HCT116 (cell line): Measurements from ENCODE around the gene KRT38. TPM values are rescaled to one million over a fixed set of nuclear protein-coding genes. Genes with fewer than 3 reads are reported as not detected.

ENCODE experiments used
- ATAC-seq: fragments of 200-7000 bp; cut with Tn5 transposase; 2 replicates; pipeline ENCODE4 v1.9.1; 2020; ENCODE audit warnings: mild to moderate bottlenecking, moderate library complexity
- BruUV-seq: library from RNA; stranded (reverse); fragments of 400-500 nt; replicated peaks from 2 replicates; lab custom pipeline; 2021; lab: Mats Ljungman, UMichigan
- CTCF ChIA-PET: fragments of 300-600 bp; sonication (Branson Sonifier 250); formaldehyde crosslinking; loops from one replicate; lab custom pipeline; 2021; ENCODE audit warnings: antibody characterized with exemption; lab: Charles Lee
- POLR2A ChIA-PET: fragments of 300-600, 350-600 bp; sonication (Branson Sonifier 250); formaldehyde crosslinking; loops from one replicate; lab custom pipeline; 2021; ENCODE audit warnings: antibody characterized with exemption; lab: Charles Lee
- RAD21 ChIA-PET, 2 experiments: fragments of 300-600 bp; sonication (Branson Sonifier 250); formaldehyde crosslinking; loops; one replicate each; lab custom pipeline; 2023; ENCODE audit warnings: low total read pairs in 2 of 2; ENCODE audit not compliant: uncharacterized antibody in 2 of 2, unreplicated experiment in 2 of 2, low non-redundant PET in 1 of 2; lab: Charles Lee
- DNase-seq: peaks from one replicate; pipeline ENCODE4 v3.0.0-alpha.2; 2010; ENCODE audit warnings: low read depth, low spot score
- H2AFZ ChIP-seq: fragments of 200-600 bp; shearing (Covaris generic), sonication (generic); 2 replicates; pipeline ENCODE4 v1.6.1; 2017; ENCODE audit warnings: low read depth, mixed run types, mixed read lengths, antibody characterized with exemption, low read length; ENCODE audit not compliant: poor library complexity, severe bottlenecking
- H3K27ac ChIP-seq: 2 replicates; pipeline ENCODE4 v1.5.1; 2012; ENCODE audit warnings: low read depth, low read length
- H3K27me3 ChIP-seq: fragments of 200-600 bp; sonication (generic); 2 replicates; pipeline ENCODE4 v1.6.1; 2016; ENCODE audit warnings: mixed run types, low read length, mixed read lengths; ENCODE audit not compliant: insufficient read depth
- H3K36me3 ChIP-seq, 2 experiments: fragments of 200-500 bp in 1 of 2; fragments of 200-600 bp in 1 of 2; sonication (Bioruptor generic) in 1 of 2; sonication (generic) in 1 of 2; 2 replicates each; pipeline versions ENCODE4 v1.5.1 to v1.6.1; 2014 to 2016; ENCODE audit warnings: low read length in 2 of 2, inconsistent platforms in 1 of 2, mixed read lengths in 1 of 2, mixed run types in 1 of 2; ENCODE audit not compliant: insufficient read depth in 2 of 2, control insufficient read depth in 1 of 2
- H3K4me1 ChIP-seq, 2 experiments: fragments of 200-600 bp in 1 of 2; sonication (generic) in 1 of 2; 2 replicates each; pipeline versions ENCODE4 v1.5.1 to v1.6.1; 2012 to 2017; ENCODE audit warnings: low read length in 2 of 2, inconsistent platforms in 1 of 2, mild to moderate bottlenecking in 1 of 2, mixed read lengths in 1 of 2, mixed run types in 1 of 2, moderate library complexity in 1 of 2; ENCODE audit not compliant: insufficient read depth in 2 of 2, control insufficient read depth in 1 of 2
- H3K4me2 ChIP-seq: fragments of 200-600 bp; sonication (generic); 2 replicates; pipeline ENCODE4 v1.6.1; 2017; ENCODE audit warnings: mixed run types, low read length, mixed read lengths
- H3K4me3 ChIP-seq, 2 experiments: fragments of 200-600 bp in 1 of 2; sonication (generic) in 1 of 2; replicated peaks in 1 of 2; 2 replicates each; pipeline ENCODE4 v1.5.1; 2011 to 2016; ENCODE audit warnings: low read length in 2 of 2, control low read depth in 1 of 2, low read depth in 1 of 2, mild to moderate bottlenecking in 1 of 2, mixed read lengths in 1 of 2, mixed run types in 1 of 2
- H3K79me2 ChIP-seq: fragments of 200-600 bp; sonication (generic); 2 replicates; pipeline ENCODE4 v1.6.1; 2017; ENCODE audit warnings: mild to moderate bottlenecking, mixed run types, low read length, moderate library complexity, mixed read lengths; ENCODE audit not compliant: insufficient read depth
- H3K9ac ChIP-seq: fragments of 200-600 bp; sonication (generic); 2 replicates; pipeline ENCODE4 v1.6.1; 2016; ENCODE audit warnings: low read length, mixed read lengths
- H3K9me2 ChIP-seq: fragments of 200-600 bp; sonication (generic), shearing (Covaris generic); 2 replicates; pipeline ENCODE4 v1.6.1; 2017; ENCODE audit warnings: mixed run types, mild to moderate bottlenecking, moderate library complexity; ENCODE audit not compliant: insufficient read depth
- H3K9me3 ChIP-seq, 2 experiments: fragments of 200-500 bp in 1 of 2; fragments of 200-600 bp in 1 of 2; sonication (Bioruptor generic) in 1 of 2; sonication (generic) in 1 of 2; 2 replicates each; pipeline ENCODE4 v1.6.1; 2014 to 2017; ENCODE audit warnings: low read length in 2 of 2, mixed read lengths in 2 of 2, inconsistent platforms in 1 of 2, low read depth in 1 of 2, mild to moderate bottlenecking in 1 of 2, mixed run types in 1 of 2, moderate library complexity in 1 of 2; ENCODE audit not compliant: control insufficient read depth in 1 of 2, insufficient read depth in 1 of 2
- H4K20me1 ChIP-seq: fragments of 200-600 bp; sonication (generic), shearing (Covaris generic); 2 replicates; pipeline ENCODE4 v1.6.1; 2017; ENCODE audit warnings: mixed run types, mild to moderate bottlenecking, moderate library complexity; ENCODE audit not compliant: insufficient read depth
- CEBPB ChIP-seq: IDR thresholded peaks from 2 replicates; pipeline ENCODE4 v1.6.1; 2012; ENCODE audit warnings: low read depth
- EGR1 ChIP-seq: IDR thresholded peaks from 2 replicates; pipeline ENCODE4 v1.6.1; 2012; ENCODE audit warnings: low read depth
- JUND ChIP-seq: IDR thresholded peaks from 2 replicates; pipeline ENCODE4 v1.6.1; 2012
- POLR2AphosphoS5 ChIP-seq: IDR thresholded peaks from 2 replicates; pipeline ENCODE4 v1.6.1; 2011; ENCODE audit warnings: mild to moderate bottlenecking, low read depth, low read length, moderate library complexity
- RAD21 ChIP-seq: IDR thresholded peaks from 2 replicates; pipeline ENCODE4 v1.6.1; 2012; ENCODE audit warnings: low read depth, mild to moderate bottlenecking
- SIN3A ChIP-seq: IDR thresholded peaks from 2 replicates; pipeline ENCODE4 v1.6.1; 2012; ENCODE audit warnings: low read depth
- SP1 ChIP-seq: IDR thresholded peaks from 2 replicates; pipeline ENCODE4 v1.6.1; 2012; ENCODE audit warnings: low read depth
- TCF7L2 ChIP-seq: IDR thresholded peaks from 2 replicates; pipeline ENCODE4 v1.7.0; 2011; ENCODE audit warnings: borderline replicate concordance, inconsistent platforms; ENCODE audit not compliant: insufficient read depth, insufficient read length; ENCODE audit errors: extremely low read depth
- ZFX ChIP-seq: fragments of 450-650 bp; IDR thresholded peaks from 2 replicates; pipeline ENCODE4 v1.6.1; 2017
- intact Hi-C: fragments of 100-400 bp; cut with micrococcal nuclease; formaldehyde crosslinking; loops from 2 replicates; pipeline ENCODE4 v1.10.0; 2022
- total RNA-seq: library from RNA; stranded (reverse); gene quantifications from one replicate; pipeline ENCODE4 v1.2.1, GENCODE V29; 2021; ENCODE audit not compliant: unreplicated experiment
- TF ChIP-seq, protein P1 (sequence below): IDR thresholded peaks from 2 replicates; pipeline ENCODE4 v1.6.1; 2012
- TF ChIP-seq, protein P2 (sequence below): IDR thresholded peaks from 2 replicates; pipeline ENCODE4 v1.6.1; 2012

KRT38 gene
- total RNA-seq, 1 experiment from 2014 or later = not detected

DNA sequence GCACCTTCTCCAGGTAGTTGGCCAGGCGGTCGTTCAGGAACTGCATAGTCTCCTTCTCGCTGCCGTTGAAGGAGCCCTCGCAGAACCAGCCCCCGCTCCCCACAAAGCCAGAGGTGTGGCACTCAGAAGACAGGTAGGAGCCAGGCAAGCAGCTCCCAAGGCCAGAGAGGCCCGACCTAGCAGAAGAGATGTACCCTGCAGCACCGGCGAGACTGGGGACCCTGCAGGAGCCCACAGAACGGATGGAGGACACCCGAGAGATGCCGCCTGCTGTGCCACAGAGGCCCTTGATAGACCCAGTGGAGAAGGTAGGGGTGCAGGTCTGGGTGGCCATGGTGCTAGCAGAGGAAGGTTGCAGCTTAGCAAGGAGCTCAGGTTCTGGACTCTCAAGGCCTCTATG, 48.7 kb upstream of the KRT38 start, which contains the start of gene KRT36:
TSS of gene KRT36 (minus strand) at position 380 of the 400 bp plus-strand sequence. CDS start at position 334, 46 bp downstream.
- H3K27me3 ChIP-seq = no peaks in the 10 kb centered on the region
- no peak within 1 kb of the TSS for H3K4me3 ChIP-seq
- no peaks in the 10 kb centered on the region for H3K9me2 ChIP-seq
- intact Hi-C loops = no loop called here
- no peaks in the 10 kb centered on the region for H4K20me1 ChIP-seq
- H3K4me2 ChIP-seq = no peak within 1 kb of the TSS
- no peaks in the 10 kb centered on the region for H3K79me2 ChIP-seq
- DNase-seq (no peak), ATAC-seq (no peak)
- no peaks in the 10 kb centered on the region for H3K9me3 ChIP-seq
- ChIA-PET CTCF (interaction anchor here (1.0 to 2.1 kb wide), 3 partner anchors 60 to 174 kb away, joined by 3 to 5 read pairs (median 4); no protein-coding TSS in a partner anchor), RAD21 (no interaction called here), POLR2A (no interaction called here)
- no peak within 1 kb of the TSS for H2AFZ ChIP-seq
- TF ChIP-seq POLR2AphosphoS5 = no peak
- TF ChIP-seq, protein P1, sequence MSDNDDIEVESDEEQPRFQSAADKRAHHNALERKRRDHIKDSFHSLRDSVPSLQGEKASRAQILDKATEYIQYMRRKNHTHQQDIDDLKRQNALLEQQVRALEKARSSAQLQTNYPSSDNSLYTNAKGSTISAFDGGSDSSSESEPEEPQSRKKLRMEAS = no peak
- TF ChIP-seq RAD21 = no peak
- no peak for TF ChIP-seq SP1
- no peak for TF ChIP-seq CEBPB
- no peak for TF ChIP-seq EGR1
- no peak for TF ChIP-seq SIN3A
- no peak for TF ChIP-seq TCF7L2
- TF ChIP-seq ZFX = no peak
- TF ChIP-seq JUND = no peak
- TF ChIP-seq, protein P2, sequence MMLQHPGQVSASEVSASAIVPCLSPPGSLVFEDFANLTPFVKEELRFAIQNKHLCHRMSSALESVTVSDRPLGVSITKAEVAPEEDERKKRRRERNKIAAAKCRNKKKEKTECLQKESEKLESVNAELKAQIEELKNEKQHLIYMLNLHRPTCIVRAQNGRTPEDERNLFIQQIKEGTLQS = no peak
- H3K36me3 ChIP-seq = no peaks in the 10 kb centered on the region
- H3K9ac ChIP-seq = no peak within 1 kb of the TSS
- BruUV-seq = no TSS peak
- peaks cover 4 to 21% of the 10 kb centered on the region in 2 experiments for H3K4me1 ChIP-seq
- no peak within 1 kb of the TSS for H3K27ac ChIP-seq
